Parathyroid adenoma (tissue), 2 donors: ENCODE data around the gene KATNIP.

Experiments
- H2AFZ ChIP-seq: fragments of 300-600 bp; sonication (generic); one replicate; pipeline ENCODE4 v1.7.0; 2017; ENCODE audit warnings: antibody characterized with exemption, mild to moderate bottlenecking
- H3K27ac ChIP-seq: fragments of 300-600 bp; sonication (generic); one replicate; pipeline ENCODE4 v1.7.0; 2017
- H3K27me3 ChIP-seq: fragments of 300-600 bp; sonication (generic); one replicate; pipeline ENCODE4 v1.7.0; 2017; ENCODE audit warnings: low read length; ENCODE audit not compliant: control insufficient read depth, insufficient read depth
- H3K36me3 ChIP-seq: fragments of 300-600 bp; sonication (generic); one replicate; pipeline ENCODE4 v1.7.0; 2017; ENCODE audit warnings: low read length; ENCODE audit not compliant: control insufficient read depth, insufficient read depth
- H3K4me1 ChIP-seq: fragments of 300-600 bp; sonication (generic); one replicate; pipeline ENCODE4 v1.7.0; 2017; ENCODE audit warnings: control low read depth
- H3K4me2 ChIP-seq: fragments of 300-600 bp; sonication (generic); one replicate; pipeline ENCODE4 v1.7.0; 2017; ENCODE audit warnings: low read length
- H3K4me3 ChIP-seq: fragments of 300-600 bp; sonication (generic); one replicate; pipeline ENCODE4 v1.7.0; 2017; ENCODE audit warnings: low read depth, low read length
- H3K79me2 ChIP-seq: fragments of 300-600 bp; sonication (generic); one replicate; pipeline ENCODE4 v1.7.0; 2017; ENCODE audit warnings: control low read depth
- H3K9ac ChIP-seq: fragments of 300-600 bp; sonication (generic); one replicate; pipeline ENCODE4 v1.7.0; 2017; ENCODE audit warnings: mild to moderate bottlenecking
- H3K9me3 ChIP-seq: fragments of 300-600 bp; sonication (generic); one replicate; pipeline ENCODE4 v1.7.0; 2017; ENCODE audit warnings: low read length; ENCODE audit not compliant: control insufficient read depth
- CTCF ChIP-seq: fragments of 300-600 bp; sonication (generic); IDR thresholded peaks from one replicate; pipeline ENCODE4 v1.7.0; 2017; ENCODE audit warnings: antibody characterized with exemption, mild to moderate bottlenecking
- donor health status: primary hyperparathyroidism.

KATNIP gene

GRCh38 chr16:27591837-27592236 is 41.9 kb downstream of the KATNIP start:
- no peaks in the 10 kb centered on the region for H3K4me1 ChIP-seq
- H3K79me2 ChIP-seq, result peaks cover 3% of the 10 kb centered on the region
- no peak overlapping the region for H3K27ac ChIP-seq
- no peaks in the 10 kb centered on the region for H3K9me3 ChIP-seq
- no peak overlapping the region for H3K4me2 ChIP-seq
- H3K9ac ChIP-seq, result no peak overlapping the region
- TF ChIP-seq CTCF, result no peak
- H3K27me3 ChIP-seq, result no peaks in the 10 kb centered on the region
- H3K4me3 ChIP-seq, result no peak overlapping the region
- H3K36me3 ChIP-seq, result no peaks in the 10 kb centered on the region
- no peak overlapping the region for H2AFZ ChIP-seq

GRCh38 chr16:27595475-27595874 is 45.5 kb downstream of the KATNIP start:
- Histone ChIP-seq H3K4me3 (no peak overlapping the region), H3K4me2 (no peak overlapping the region), H2AFZ (no peak overlapping the region), H3K4me1 (no peaks in the 10 kb centered on the region), H3K9me3 (no peaks in the 10 kb centered on the region), H3K27me3 (no peaks in the 10 kb centered on the region), H3K79me2 (peaks cover 3% of the 10 kb centered on the region), H3K9ac (no peak overlapping the region), H3K36me3 (no peaks in the 10 kb centered on the region), H3K27ac (no peak overlapping the region)
- no peak for TF ChIP-seq CTCF

GRCh38 chr16:27595993-27596392 is 46.0 kb downstream of the KATNIP start:
- TF ChIP-seq CTCF, result no peak
- H3K4me1 ChIP-seq, result no peaks in the 10 kb centered on the region
- no peaks in the 10 kb centered on the region for H3K27me3 ChIP-seq
- no peaks in the 10 kb centered on the region for H3K36me3 ChIP-seq
- no peak overlapping the region for H3K4me3 ChIP-seq
- no peak overlapping the region for H3K4me2 ChIP-seq
- no peak overlapping the region for H3K9ac ChIP-seq
- no peak overlapping the region for H3K27ac ChIP-seq
- H3K9me3 ChIP-seq, result no peaks in the 10 kb centered on the region
- H3K79me2 ChIP-seq, result peaks cover 3% of the 10 kb centered on the region
- no peak overlapping the region for H2AFZ ChIP-seq

GRCh38 chr16:27596411-27596810 is 46.5 kb downstream of the KATNIP start:
- Histone ChIP-seq H3K36me3 (no peaks in the 10 kb centered on the region), H3K9me3 (no peaks in the 10 kb centered on the region), H3K9ac (no peak overlapping the region), H3K4me3 (no peak overlapping the region), H3K4me1 (no peaks in the 10 kb centered on the region), H3K79me2 (peaks cover 3% of the 10 kb centered on the region), H2AFZ (no peak overlapping the region), H3K27ac (no peak overlapping the region), H3K27me3 (no peaks in the 10 kb centered on the region), H3K4me2 (no peak overlapping the region)
- TF ChIP-seq CTCF, result no peak

GRCh38 chr16:27597361-27597760 is 47.4 kb downstream of the KATNIP start:
- no peak for TF ChIP-seq CTCF
- no peaks in the 10 kb centered on the region for H3K36me3 ChIP-seq
- H3K4me3 ChIP-seq, result no peak overlapping the region
- no peak overlapping the region for H3K27ac ChIP-seq
- H3K9me3 ChIP-seq, result no peaks in the 10 kb centered on the region
- no peak overlapping the region for H3K4me2 ChIP-seq
- no peak overlapping the region for H2AFZ ChIP-seq
- peaks cover 3% of the 10 kb centered on the region for H3K79me2 ChIP-seq
- H3K27me3 ChIP-seq, result no peaks in the 10 kb centered on the region
- no peak overlapping the region for H3K9ac ChIP-seq
- H3K4me1 ChIP-seq, result no peaks in the 10 kb centered on the region
